ENCODE measurements around the gene RAB7B. TPM values are rescaled to one million over a fixed set of nuclear protein-coding genes. Genes with fewer than 3 reads are reported as not detected.

RAB7B gene
- total RNA-seq, 3 donors from 2014 or later, result 0.69 to 1.3 (median 0.76) TPM

GRCh38 chr1:205976036-205976435 is 27.2 kb downstream of the RAB7B start:
- Histone ChIP-seq H3K4me1 (ENCODE audit: low read depth) (no peaks in the 10 kb centered on the region), H3K9me3 (no peaks in the 10 kb centered on the region), H3K4me3 (no peak overlapping the region), H3K36me3 (ENCODE audit: low read depth) (no peaks in the 10 kb centered on the region)
- no peak for TF ChIP-seq CTCF (IDR thresholded peaks at IDR 0.05)
- no peak for DNase-seq
- ATAC-seq, result no peak
- intact Hi-C loops (cut with DNase I, micrococcal nuclease), result loop anchor here (2.0 to 5.0 kb wide), 3 partner anchors 57 to 184 kb away; no protein-coding TSS in a partner anchor

- Histone ChIP-seq H3K4me1 (ENCODE audit: low read depth) (no peaks in the 10 kb centered on the region), H3K4me3 (no peak overlapping the region), H3K9me3 (no peaks in the 10 kb centered on the region), H3K36me3 (ENCODE audit: low read depth) (no peaks in the 10 kb centered on the region)
- ATAC-seq, result no peak
- no peak for TF ChIP-seq CTCF (IDR thresholded peaks at IDR 0.05)
- intact Hi-C loops (cut with DNase I, micrococcal nuclease), result loop anchor here (5.0 kb wide), 2 partner anchors 58 to 183 kb away; no protein-coding TSS in a partner anchor
- no peak for DNase-seq
Observed at GRCh38 chr1:205975387-205975998, 27.7 kb downstream of the RAB7B start.

GRCh38 chr1:205974712-205975111 is 28.5 kb downstream of the RAB7B start:
- DNase-seq, result no peak
- H3K4me1 ChIP-seq (ENCODE audit: low read depth), result no peaks in the 10 kb centered on the region
- TF ChIP-seq CTCF (IDR thresholded peaks at IDR 0.05), result no peak
- H3K4me3 ChIP-seq, result no peak overlapping the region
- no peaks in the 10 kb centered on the region for H3K9me3 ChIP-seq
- ATAC-seq, result no peak
- intact Hi-C loops (cut with DNase I, micrococcal nuclease), result loop anchor here (5.0 kb wide), 2 partner anchors 57 to 182 kb away; no protein-coding TSS in a partner anchor
- no peaks in the 10 kb centered on the region for H3K36me3 ChIP-seq (ENCODE audit: low read depth)

GRCh38 chr1:205973377-205974232 is 29.6 kb downstream of the RAB7B start:
- no peaks in the 10 kb centered on the region for H3K4me1 ChIP-seq (ENCODE audit: low read depth)
- intact Hi-C loops (cut with DNase I, micrococcal nuclease), result no loop called here
- ATAC-seq, result no peak
- DNase-seq, result no peak
- no peaks in the 10 kb centered on the region for H3K9me3 ChIP-seq
- no peak overlapping the region for H3K4me3 ChIP-seq
- TF ChIP-seq CTCF (IDR thresholded peaks at IDR 0.05), result no peak
- H3K36me3 ChIP-seq (ENCODE audit: low read depth), result no peaks in the 10 kb centered on the region

- no peaks in the 10 kb centered on the region for H3K9me3 ChIP-seq
- H3K36me3 ChIP-seq (ENCODE audit: low read depth), result no peaks in the 10 kb centered on the region
- intact Hi-C loops (cut with DNase I, micrococcal nuclease), result no loop called here
- no peaks in the 10 kb centered on the region for H3K4me1 ChIP-seq (ENCODE audit: low read depth)
- no peak for ATAC-seq
- TF ChIP-seq CTCF (IDR thresholded peaks at IDR 0.05), result no peak
- DNase-seq, result no peak
- no peak overlapping the region for H3K4me3 ChIP-seq
Observed at GRCh38 chr1:205972491-205973168, 30.6 kb downstream of the RAB7B start.

Data from mucosa of descending colon (tissue), 3 donors.